HG03354 (cell line): Measurements from ENCODE around the gene PCDH9.

Experiments
- ATAC-seq: cut with Tn5 transposase; IDR thresholded peaks from one replicate; pipeline ENCODE4 v1.9.1; 2021; ENCODE audit warnings: mild to moderate bottlenecking; ENCODE audit not compliant: unreplicated experiment, poor library complexity, severe bottlenecking

The PCDH9 gene

GRCh38 chr13:66996503-66996902 is 233.6 kb downstream of the PCDH9 start:
- no peak for ATAC-seq

- peak; percentile 81 for ATAC-seq
These were observed 234.9 kb downstream of the PCDH9 start for GRCh38 chr13:66995203-66995611.

GRCh38 chr13:66994517-66995202 is 235.5 kb downstream of the PCDH9 start:
- ATAC-seq, result peak; percentile 68

- ATAC-seq, result peak; percentile 70
These were observed 236.0 kb downstream of the PCDH9 start for GRCh38 chr13:66994097-66994496.

GRCh38 chr13:66992719-66993118 is 237.4 kb downstream of the PCDH9 start:
- no peak for ATAC-seq

GRCh38 chr13:66992183-66992582 is 238.0 kb downstream of the PCDH9 start:
- ATAC-seq, result no peak

GRCh38 chr13:66984241-66984640 is 245.9 kb downstream of the PCDH9 start:
- no peak for ATAC-seq

- no peak for ATAC-seq
These were observed 248.2 kb downstream of the PCDH9 start for GRCh38 chr13:66981912-66982311.

GRCh38 chr13:66977161-66977560 is 253.0 kb downstream of the PCDH9 start:
- no peak for ATAC-seq

GRCh38 chr13:66974889-66975288 is 255.2 kb downstream of the PCDH9 start:
- no peak for ATAC-seq

GRCh38 chr13:66974174-66974573 is 256.0 kb downstream of the PCDH9 start:
- ATAC-seq, result no peak

- ATAC-seq, result no peak
These were observed 257.5 kb downstream of the PCDH9 start for GRCh38 chr13:66972659-66973058.

- no peak for ATAC-seq
These were observed 259.1 kb downstream of the PCDH9 start for GRCh38 chr13:66971004-66971403.

- ATAC-seq, result no peak
These were observed 260.8 kb downstream of the PCDH9 start for GRCh38 chr13:66969291-66969690.

- ATAC-seq, result no peak
These were observed 262.1 kb downstream of the PCDH9 start for GRCh38 chr13:66967811-66968597.

GRCh38 chr13:66965181-66965580 is 265.0 kb downstream of the PCDH9 start:
- ATAC-seq, result no peak

- ATAC-seq, result no peak
These were observed 267.2 kb downstream of the PCDH9 start for GRCh38 chr13:66962953-66963352.

GRCh38 chr13:66958611-66959010 is 271.5 kb downstream of the PCDH9 start:
- ATAC-seq, result peak; percentile 88

- ATAC-seq, result no peak
These were observed 277.6 kb downstream of the PCDH9 start for GRCh38 chr13:66952507-66952906.

GRCh38 chr13:66951426-66951825 is 278.7 kb downstream of the PCDH9 start:
- ATAC-seq, result no peak

GRCh38 chr13:66950666-66951065 is 279.5 kb downstream of the PCDH9 start:
- ATAC-seq, result no peak
